Tibial nerve (tissue), 4 donors: ENCODE results near the gene OSBPL5. TPM values are rescaled to one million over a fixed set of nuclear protein-coding genes. Genes with fewer than 3 reads are reported as not detected.
"Not testable (repeated sequence)": the region's sequence is repeated elsewhere in the genome, so short reads cannot be mapped to it uniquely, and the experiment has no call there.

Experiments used
- DNase-seq, 2 donors: peaks; one replicate each; pipeline ENCODE4 v3.0.0-alpha.2; 2019; ENCODE audit warnings: low spot score in 2 of 2
- H3K27ac ChIP-seq, 4 donors: fragments of 200-600 bp; sonication (generic) in 3 of 4; one replicate each; pipeline ENCODE4 v1.5.1; 2017 to 2019; ENCODE audit warnings: mild to moderate bottlenecking in 1 of 4
- H3K27me3 ChIP-seq, 2 donors: fragments of 200-600 bp; sonication (generic) in 1 of 2; one replicate each; pipeline versions ENCODE4 v1.5.1 to v1.6.0; 2017 to 2019
- H3K36me3 ChIP-seq, 3 donors: fragments of 200-600 bp; sonication (generic); one replicate each; pipeline ENCODE4 v1.5.1; 2018 to 2019
- H3K4me1 ChIP-seq, 4 donors: fragments of 200-600 bp; sonication (generic) in 3 of 4; one replicate each; pipeline ENCODE4 v1.5.1; 2017 to 2019
- H3K4me3 ChIP-seq, 4 donors: fragments of 200-600 bp; sonication (generic) in 3 of 4; one replicate each; pipeline ENCODE4 v1.5.1; 2017 to 2019; ENCODE audit warnings: mild to moderate bottlenecking in 1 of 4, moderate library complexity in 1 of 4
- H3K9me3 ChIP-seq, 4 donors: fragments of 200-600 bp; sonication (generic) in 3 of 4; one replicate each; pipeline ENCODE4 v1.5.1; 2017 to 2019
- EP300 ChIP-seq, 2 donors: sonication (generic); formaldehyde crosslinking; IDR thresholded peaks; one replicate each; pipeline ENCODE4 v1.6.1; 2017; ENCODE audit warnings: antibody characterized with exemption in 2 of 2, mild to moderate bottlenecking in 1 of 2
- POLR2A ChIP-seq, 2 donors: fragments of 450-650 bp; IDR thresholded peaks; one replicate each; pipeline ENCODE4 v1.6.1; 2017; ENCODE audit warnings: antibody characterized with exemption in 2 of 2, mild to moderate bottlenecking in 2 of 2, moderate library complexity in 2 of 2
- WGBS, 2 donors: methylation state at CpG; one replicate each; pipeline ENCODE4 v1.1.5; 2018; 5-methylcytosine and 5-hydroxymethylcytosine counted together
- total RNA-seq, 4 donors: library from RNA; depleted of rRNA; stranded (reverse); fragments of >200 nt; gene quantifications; one replicate each; pipeline ENCODE4 v1.1.0, GENCODE V29; 2016
- TF ChIP-seq, protein P1 (sequence below), 5 experiments: fragments of 200-600 bp in 3 of 5; fragments of 450-650 bp in 2 of 5; sonication (generic) in 3 of 5; IDR thresholded peaks; one replicate each; pipeline ENCODE4 v1.5.1; 2016 to 2019; ENCODE audit warnings: antibody characterized with exemption in 5 of 5, mild to moderate bottlenecking in 3 of 5, moderate library complexity in 2 of 5

The OSBPL5 gene
- total RNA-seq, 4 donors from 2014 or later = 58.8 to 168 (median 106) TPM

GRCh38 chr11:3119141-3119821 is 45.8 kb downstream of the OSBPL5 start:
- WGBS, 2 donors = 92 to 96% methylated on average over 13 to 14 of the region's 14 CpGs
- H3K4me1 ChIP-seq = peaks cover 0 to 24% (median 11%) of the 10 kb centered on the region in 4 donors

GRCh38 chr11:3115321-3115720 is 49.8 kb downstream of the OSBPL5 start:
- H3K36me3 ChIP-seq = peaks cover 0 to 40% (median 0%) of the 10 kb centered on the region in 3 donors
- H3K9me3 ChIP-seq = no peaks in the 10 kb centered on the region
- 78 to 81% methylated on average over 3 of the region's 3 CpGs for WGBS, 2 donors
- no peaks in the 10 kb centered on the region for H3K27me3 ChIP-seq
- H3K4me3 ChIP-seq = no peak overlapping the region
- H3K4me1 ChIP-seq = peaks cover 0 to 29% (median 2%) of the 10 kb centered on the region in 4 donors
- H3K27ac ChIP-seq = peak overlapping the region in 1 of 4 donors; percentile 51
- TF ChIP-seq POLR2A (IDR thresholded peaks at IDR 0.05) (no peak), EP300 (IDR thresholded peaks at IDR 0.05) (peak in 1 of 2 donors; percentile 58)
- no peak for DNase-seq

More at GRCh38 chr11:3119141-3119821, 45.8 kb downstream of the OSBPL5 start:
- H3K27ac ChIP-seq = no peak overlapping the region
- no peak for TF ChIP-seq EP300 (IDR thresholded peaks at IDR 0.05)
- TF ChIP-seq, protein P1, sequence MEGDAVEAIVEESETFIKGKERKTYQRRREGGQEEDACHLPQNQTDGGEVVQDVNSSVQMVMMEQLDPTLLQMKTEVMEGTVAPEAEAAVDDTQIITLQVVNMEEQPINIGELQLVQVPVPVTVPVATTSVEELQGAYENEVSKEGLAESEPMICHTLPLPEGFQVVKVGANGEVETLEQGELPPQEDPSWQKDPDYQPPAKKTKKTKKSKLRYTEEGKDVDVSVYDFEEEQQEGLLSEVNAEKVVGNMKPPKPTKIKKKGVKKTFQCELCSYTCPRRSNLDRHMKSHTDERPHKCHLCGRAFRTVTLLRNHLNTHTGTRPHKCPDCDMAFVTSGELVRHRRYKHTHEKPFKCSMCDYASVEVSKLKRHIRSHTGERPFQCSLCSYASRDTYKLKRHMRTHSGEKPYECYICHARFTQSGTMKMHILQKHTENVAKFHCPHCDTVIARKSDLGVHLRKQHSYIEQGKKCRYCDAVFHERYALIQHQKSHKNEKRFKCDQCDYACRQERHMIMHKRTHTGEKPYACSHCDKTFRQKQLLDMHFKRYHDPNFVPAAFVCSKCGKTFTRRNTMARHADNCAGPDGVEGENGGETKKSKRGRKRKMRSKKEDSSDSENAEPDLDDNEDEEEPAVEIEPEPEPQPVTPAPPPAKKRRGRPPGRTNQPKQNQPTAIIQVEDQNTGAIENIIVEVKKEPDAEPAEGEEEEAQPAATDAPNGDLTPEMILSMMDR (IDR thresholded peaks at IDR 0.05) = no peak
- no peak for TF ChIP-seq POLR2A (IDR thresholded peaks at IDR 0.05)
- H3K36me3 ChIP-seq = peaks cover 0 to 68% (median 5%) of the 10 kb centered on the region in 3 donors
- DNase-seq = no peak
- no peaks in the 10 kb centered on the region for H3K27me3 ChIP-seq
- H3K9me3 ChIP-seq = no peaks in the 10 kb centered on the region
- no peak overlapping the region for H3K4me3 ChIP-seq

DNA sequence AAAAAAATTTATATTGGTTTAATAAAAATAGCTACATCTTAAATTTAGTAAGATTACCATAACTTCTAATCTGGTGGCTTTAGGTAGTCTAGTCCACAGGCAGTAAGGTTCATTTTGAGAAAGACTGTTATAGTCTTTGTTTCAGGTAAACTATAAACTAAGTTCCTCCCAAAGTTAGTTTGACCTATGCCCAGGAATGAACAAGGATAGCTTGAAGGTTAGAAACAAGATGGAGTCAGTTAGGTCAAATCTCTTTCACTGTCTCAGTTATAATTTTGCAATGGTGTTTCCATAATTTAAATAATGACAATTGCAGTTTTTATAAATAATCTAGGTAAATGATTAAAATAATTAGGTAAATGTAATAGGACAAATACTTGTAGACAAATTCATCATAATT is 51.4 kb downstream of the OSBPL5 start:
- H3K27me3 ChIP-seq, DNase-seq, H3K4me3 ChIP-seq, H3K9me3 ChIP-seq: not testable (repeated sequence)
- Histone ChIP-seq H3K27ac (peak overlapping the region in 2 of 4 donors; percentile 26 to 66), H3K4me1 (peaks cover 0 to 34% (median 2%) of the 10 kb centered on the region in 4 donors), H3K36me3 (peaks cover 0 to 31% (median 0%) of the 10 kb centered on the region in 3 donors)

DNA sequence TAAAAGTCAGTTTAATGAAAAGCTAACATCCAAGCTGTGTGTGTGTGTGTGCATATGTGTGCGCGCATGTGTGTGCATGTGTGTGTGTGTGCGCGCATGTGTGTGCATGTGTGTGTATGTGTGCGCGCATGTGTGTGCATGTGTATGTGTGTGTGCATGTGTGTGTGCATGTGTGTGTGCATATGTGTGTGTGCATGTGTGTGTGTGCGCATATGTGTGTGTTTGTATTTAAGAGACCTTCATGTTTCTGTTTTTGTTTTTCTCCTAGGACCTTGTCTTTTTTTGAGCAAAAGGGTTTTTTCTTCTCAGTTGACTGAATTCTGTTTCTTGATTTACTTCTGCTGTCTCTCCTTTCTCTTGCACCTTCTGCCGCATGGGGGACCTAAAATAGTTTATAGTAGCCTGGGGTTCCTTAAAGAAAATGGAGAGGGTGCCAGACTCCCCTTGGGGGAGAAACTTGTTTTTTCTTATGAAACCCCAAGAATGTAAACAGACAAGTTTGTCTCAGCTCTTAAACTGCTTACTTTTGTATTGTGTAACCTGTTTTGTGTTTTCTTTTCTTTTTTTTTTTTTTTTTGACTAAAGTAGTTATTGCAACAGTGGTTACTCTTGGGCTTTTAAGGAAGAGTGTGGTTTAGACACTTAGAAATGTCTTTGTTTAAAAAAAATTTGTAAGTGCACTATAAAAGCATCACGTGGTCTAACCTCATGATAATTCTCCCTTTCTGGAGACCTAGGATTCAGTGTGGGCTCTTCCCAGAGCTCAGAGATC is 53.0 kb downstream of the OSBPL5 start:
- Histone ChIP-seq H3K27ac (peak overlapping the region in 2 of 4 donors; percentile 73 to 75), H3K4me1 (peaks cover 0 to 34% (median 2%) of the 10 kb centered on the region in 4 donors), H3K4me3 (no peak overlapping the region), H3K27me3 (no peaks in the 10 kb centered on the region), H3K36me3 (peaks cover 0 to 36% (median 0%) of the 10 kb centered on the region in 3 donors), H3K9me3 (no peaks in the 10 kb centered on the region)
- DNase-seq = no peak
- TF ChIP-seq, protein P1 (IDR thresholded peaks at IDR 0.05) = no peak
- TF ChIP-seq EP300 (IDR thresholded peaks at IDR 0.05) (peak in 1 of 2 donors; percentile 34), POLR2A (IDR thresholded peaks at IDR 0.05) (no peak)
- WGBS, 2 donors = 62 to 71% methylated on average over 9 of the region's 9 CpGs

DNA sequence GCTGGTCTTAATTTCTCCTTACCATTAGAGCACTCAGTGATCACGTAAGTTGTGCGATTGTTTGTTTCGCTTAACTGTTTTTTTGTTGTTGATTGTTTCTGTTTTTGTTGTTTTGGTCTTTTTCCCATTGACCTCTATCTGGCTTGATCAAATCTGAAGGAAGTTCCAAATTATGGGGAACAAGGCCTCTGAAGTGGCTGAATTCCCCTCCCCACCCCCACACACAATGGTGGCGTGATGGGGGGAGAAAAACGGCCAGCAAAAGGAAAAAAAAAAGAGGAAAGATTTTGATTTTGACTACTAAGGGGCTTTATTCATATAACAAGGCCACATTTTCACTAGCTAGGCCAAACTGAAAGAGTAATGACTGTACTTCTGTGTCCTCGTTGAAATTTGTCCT is 53.6 kb downstream of the OSBPL5 start:
- H3K36me3 ChIP-seq = peaks cover 0 to 36% (median 0%) of the 10 kb centered on the region in 3 donors
- peak overlapping the region in 2 of 4 donors; percentile 61 to 75 for H3K27ac ChIP-seq
- WGBS, 2 donors = 52% methylated on average over 6 of the region's 6 CpGs
- peaks cover 0 to 34% (median 2%) of the 10 kb centered on the region in 4 donors for H3K4me1 ChIP-seq
- H3K9me3 ChIP-seq = no peaks in the 10 kb centered on the region
- TF ChIP-seq EP300 (IDR thresholded peaks at IDR 0.05) (no peak), POLR2A (IDR thresholded peaks at IDR 0.05) (no peak)
- TF ChIP-seq, protein P1 (IDR thresholded peaks at IDR 0.05) = no peak
- no peak for DNase-seq
- no peak overlapping the region for H3K4me3 ChIP-seq
- H3K27me3 ChIP-seq = no peaks in the 10 kb centered on the region
